ENCODE measurements around the gene METTL8.
A peak's percentile ranks its signal among the peaks of the same experiment; 100 is the strongest.
"Not testable (repeated sequence)": the region's sequence is repeated elsewhere in the genome, so short reads cannot be mapped to it uniquely, and the experiment has no call there.

The METTL8 gene

DNA sequence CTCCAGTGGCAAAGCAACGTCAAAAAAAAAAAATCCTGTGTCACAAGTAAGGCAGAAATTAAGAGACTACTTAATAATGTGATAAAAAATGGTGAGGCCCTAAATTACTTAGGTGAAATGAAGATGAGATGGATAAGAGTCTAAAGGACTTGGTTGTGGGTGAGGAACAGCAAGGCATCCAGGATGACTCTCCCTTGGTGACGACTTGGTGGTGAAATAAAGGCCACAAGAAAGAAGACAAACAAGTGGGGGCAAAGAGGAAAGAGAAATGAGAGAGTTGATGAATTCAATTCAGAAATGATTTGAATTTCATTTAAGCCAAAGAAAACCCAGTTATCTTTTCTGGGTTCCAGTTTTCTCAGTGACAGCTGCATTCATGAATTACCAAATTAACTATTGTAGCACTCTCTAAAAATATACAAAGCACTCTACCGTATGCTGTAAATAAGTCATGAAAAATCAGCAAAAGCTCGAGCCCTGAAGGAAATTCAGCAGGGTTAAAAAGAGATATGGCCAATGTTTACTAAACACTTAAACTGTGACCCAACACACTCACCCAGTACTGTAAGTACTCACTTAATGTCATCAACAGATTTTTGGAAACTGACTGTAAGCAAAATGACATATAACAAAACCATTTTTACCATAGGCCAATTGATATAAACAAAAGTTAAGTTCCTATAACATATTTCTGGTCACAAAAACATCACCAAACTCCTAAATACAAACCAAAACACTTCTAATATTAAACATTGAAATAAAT lies 1.4 kb downstream of the METTL8 start:
- in situ Hi-C loops (cut with HindIII; ENCODE audit: low pct_ligation_motif_present, low pct_unique_long_range_greater_than_20kb, low sequenced_read_pairs) = no loop called here
- no peak for DNase-seq

DNA sequence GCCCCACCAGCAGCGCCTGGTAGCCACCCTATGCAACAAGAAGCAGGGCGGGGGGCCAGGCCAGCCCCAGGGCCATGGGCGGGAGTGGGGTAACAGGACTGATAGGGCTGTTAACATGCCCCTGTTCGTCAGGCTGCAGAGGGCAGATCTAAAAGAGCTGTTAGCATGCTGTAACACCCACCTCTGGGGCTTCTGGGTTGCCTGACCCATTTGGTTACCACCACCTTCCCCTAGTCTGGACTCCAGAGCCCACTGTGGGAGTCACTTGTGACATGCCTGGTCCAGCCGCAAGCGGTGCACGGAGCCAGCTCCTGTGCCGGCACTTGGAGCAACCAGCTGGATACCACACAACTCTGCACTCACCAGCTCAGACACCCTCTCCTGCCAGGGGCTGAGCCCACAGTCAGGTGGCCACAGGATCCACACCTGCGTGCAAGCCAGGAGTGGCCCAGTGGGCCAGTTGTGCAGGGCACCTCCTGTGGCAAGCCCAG lies 2.1 kb downstream of the METTL8 start:
- in situ Hi-C loops (cut with HindIII; ENCODE audit: low pct_ligation_motif_present, low pct_unique_long_range_greater_than_20kb, low sequenced_read_pairs) = no loop called here
- DNase-seq = no peak

DNA sequence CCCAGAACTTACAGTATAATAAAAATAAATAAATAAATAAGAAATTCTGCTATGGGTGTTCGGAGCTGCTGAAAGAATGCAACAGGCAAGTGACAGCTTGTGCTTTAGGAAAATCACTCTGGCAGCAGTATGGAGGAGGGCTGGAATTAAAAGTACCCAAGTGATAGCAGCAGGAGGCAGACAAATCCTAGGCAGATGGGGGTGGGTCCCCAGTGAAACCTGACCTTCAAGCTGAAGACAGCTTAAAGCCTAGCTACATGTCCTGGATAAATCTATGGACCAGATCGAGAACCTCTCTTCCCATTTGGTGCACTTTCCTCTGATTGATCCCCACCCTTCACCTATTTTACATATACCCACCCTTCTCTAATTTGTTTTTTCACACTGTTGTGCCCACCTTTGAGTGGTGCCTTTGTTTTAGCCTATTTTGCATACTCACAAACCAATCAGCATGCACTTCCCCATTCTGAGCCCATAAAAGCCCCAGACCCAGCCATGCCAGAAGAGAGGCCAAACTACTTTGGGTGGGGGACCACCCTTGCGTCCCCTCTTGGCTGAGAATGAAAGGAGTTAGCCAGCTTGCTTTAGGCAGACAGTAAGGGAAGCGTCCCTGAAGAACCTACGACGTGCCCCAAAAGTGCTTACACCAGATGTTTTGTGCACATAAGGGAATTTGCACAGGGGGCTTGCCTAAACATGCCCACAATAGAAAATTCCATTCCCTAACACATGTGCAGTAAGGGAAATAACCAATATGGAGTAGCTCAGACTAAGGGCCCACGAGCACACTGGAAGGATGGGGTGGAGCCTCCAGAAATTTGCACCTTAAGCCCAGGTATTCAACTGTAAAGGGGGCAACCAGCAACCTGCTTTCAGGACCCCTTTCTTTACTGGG lies 3.0 kb downstream of the METTL8 start:
- in situ Hi-C loops (cut with HindIII; ENCODE audit: low pct_ligation_motif_present, low pct_unique_long_range_greater_than_20kb, low sequenced_read_pairs) = no loop called here
- DNase-seq = no peak

DNA sequence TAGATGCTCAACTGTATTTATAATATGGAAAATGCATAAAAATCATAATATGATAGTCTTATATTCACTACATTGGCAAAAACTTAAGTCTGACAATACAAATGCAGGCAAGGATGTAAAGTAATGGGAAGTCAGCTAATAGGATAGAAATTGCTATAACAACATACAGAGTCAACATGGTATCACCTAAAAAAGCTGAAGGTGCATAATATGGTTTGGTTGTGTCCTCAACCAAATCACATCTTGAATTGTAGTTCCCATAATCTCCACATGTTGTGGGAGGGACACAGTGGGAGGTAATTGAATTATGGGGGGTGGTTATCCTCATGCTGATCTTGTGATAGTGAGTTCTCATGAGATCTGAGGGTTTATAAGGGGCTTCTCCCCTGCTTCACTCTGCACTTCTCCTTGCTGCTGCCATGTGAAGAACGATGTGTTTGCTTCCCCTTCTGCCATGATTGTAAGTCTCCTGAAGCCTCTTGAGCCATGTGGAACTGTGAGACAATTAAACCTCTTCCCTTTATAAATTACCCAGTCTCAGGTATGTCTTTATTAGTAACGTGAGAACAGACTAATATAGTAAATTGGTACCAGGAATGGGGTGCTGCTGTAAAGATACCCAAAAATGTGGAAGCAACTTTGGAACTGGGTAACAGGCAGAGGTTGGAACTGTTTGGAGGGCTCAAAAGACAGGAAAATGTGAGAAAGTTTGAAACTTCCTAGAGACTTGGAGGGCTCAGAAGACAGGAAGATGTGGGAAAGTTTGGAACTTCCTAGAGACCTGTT lies 10.9 kb downstream of the METTL8 start:
- in situ Hi-C loops (cut with HindIII; ENCODE audit: low pct_ligation_motif_present, low pct_unique_long_range_greater_than_20kb, low sequenced_read_pairs); DNase-seq: not testable (repeated sequence)

DNA sequence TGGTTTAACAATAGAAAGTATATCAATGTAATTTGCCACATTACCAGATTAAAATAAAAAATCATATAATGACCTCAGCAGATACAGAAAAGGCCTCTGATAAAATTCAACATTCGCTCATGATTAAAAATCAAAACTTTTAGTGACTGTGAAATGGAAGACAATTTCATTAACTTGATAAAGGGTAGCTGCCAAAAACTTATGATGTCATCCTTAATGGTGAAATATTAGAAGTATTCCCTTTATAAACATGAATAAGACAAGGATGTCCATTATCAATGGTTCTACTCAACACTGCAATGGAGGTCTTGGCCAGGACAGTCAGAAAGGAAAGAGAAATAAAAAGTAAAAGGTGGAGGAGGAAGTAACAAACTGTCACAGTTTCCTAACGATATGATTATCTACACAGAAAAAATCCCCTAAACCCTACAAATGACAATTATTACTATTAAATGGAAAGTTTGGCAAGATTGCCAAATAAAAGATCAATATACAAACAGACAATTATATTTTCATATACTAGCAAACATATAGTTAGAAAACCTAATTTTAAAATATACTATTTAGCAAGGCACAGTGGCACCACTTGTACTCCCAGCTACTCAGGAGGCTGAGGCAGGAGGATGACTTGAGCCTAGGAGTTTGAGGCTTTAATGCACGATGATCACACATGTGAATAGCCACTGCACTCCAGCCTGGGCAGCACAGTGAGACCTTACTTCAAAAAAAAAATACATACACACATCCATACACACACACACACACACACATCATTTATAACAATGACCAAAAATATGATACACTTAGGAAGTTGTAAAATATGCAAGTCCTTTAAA lies 12.8 kb downstream of the METTL8 start:
- in situ Hi-C loops (cut with HindIII; ENCODE audit: low pct_ligation_motif_present, low pct_unique_long_range_greater_than_20kb, low sequenced_read_pairs) = no loop called here
- no peak for DNase-seq

DNA sequence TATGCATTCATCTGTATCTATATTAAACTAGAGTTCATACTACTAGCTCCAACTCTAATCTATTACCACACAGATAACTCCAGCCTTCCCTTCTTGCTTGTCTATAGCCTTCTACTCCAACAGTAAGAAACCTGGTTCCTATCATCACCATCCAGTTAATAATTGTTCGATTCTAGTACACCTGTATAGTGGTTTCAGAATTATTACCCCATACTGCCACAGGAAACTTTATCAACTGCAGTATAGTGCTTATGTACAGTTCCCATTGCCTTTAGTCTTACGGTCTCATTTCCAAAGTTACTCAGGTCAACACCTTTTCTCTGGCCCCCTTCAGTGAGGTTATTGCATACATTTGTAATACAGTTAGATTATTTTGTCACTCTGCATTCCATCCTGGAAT lies 14.5 kb downstream of the METTL8 start:
- DNase-seq = no peak
- in situ Hi-C loops (cut with HindIII; ENCODE audit: low pct_ligation_motif_present, low pct_unique_long_range_greater_than_20kb, low sequenced_read_pairs) = no loop called here

DNA sequence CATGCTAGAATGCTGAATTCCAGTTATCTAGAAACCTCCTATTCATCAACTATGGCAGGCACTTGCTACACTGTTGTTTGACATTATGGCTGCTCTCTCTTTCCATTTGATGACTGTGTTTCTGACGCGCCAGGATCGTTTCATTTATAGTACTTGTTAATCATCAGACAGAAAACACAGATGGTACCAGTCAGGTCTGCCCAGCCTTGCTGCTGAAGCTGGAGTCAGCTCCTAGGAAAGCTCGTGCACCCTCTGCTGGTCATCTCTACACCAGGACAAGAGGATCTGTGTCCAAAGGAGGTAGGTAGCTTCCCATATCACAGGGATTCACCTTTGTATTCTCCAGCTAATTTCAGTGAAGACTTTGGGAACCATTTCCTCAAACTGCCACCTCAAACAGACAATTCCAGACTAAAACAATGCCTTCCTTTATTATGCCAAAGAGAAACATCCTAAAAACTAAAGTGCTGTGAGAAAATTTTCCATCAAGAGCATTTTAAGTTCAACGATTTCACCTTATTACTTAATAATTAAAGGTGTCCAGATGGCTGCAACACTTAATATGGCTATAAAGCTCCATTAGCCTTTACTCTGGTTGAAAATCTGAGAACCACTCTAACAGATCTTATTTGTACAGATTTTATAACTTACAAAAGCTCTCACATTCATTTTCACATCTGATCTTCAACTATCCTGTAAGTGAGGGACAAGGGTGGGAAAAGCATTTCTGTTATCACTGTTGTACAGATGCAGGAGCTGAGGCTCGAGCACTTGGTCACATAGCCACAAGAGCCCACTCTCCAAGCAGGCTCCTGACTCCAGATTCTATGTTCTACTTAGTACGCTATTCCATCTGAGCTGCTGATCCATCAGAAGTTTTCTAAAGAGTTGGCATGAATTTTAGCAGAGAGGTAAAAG lies 17.5 kb downstream of the METTL8 start:
- in situ Hi-C loops (cut with HindIII; ENCODE audit: low pct_ligation_motif_present, low pct_unique_long_range_greater_than_20kb, low sequenced_read_pairs) = no loop called here
- peak; percentile 99 for DNase-seq

DNA sequence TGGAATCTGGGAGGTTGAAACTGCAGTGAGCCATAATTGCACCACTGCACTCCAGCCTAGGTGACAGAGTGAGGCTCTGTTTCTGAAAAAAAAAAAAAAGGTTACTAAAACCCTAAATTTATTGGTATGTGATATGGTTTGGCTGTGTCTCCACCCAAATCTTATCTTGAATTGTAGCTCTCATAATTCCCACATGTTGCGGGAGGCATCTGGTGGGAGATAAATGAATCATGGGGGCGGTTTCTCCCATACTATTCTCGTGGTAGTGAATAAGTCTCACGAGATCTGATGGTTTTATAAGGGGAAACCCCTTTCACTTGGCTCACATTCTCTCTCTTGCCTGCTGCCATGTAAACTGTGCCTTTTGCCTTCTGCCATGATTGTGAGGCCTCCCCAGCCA lies 19.1 kb downstream of the METTL8 start:
- DNase-seq; in situ Hi-C loops (cut with HindIII; ENCODE audit: low pct_ligation_motif_present, low pct_unique_long_range_greater_than_20kb, low sequenced_read_pairs): not testable (repeated sequence)

DNA sequence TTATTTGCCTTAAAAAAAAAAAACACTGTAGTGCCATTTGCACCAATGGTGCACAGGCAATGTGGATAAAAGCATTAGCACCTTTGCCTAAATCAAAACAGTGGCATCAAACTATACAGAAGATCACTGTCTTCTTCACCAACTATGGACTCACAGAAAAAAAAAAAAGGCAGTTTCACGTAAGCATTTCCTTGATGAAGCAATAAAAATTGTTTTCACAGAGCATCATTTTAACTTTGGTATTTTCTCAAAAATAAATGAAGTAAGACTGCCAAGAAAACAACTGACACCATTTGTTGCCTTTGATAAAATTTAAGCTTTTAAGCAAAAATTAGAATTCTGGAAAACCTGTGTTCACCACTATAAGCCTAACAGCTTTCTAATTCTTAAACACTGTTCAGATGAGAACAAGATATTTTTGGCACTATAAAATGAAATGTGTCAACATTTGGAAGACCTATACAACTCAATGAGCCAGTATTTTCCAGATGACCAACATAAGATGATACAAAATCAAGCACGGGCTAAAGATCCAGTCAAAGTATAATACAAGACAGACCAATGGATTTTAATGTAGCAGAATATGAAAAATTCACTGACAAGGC lies 21.1 kb downstream of the METTL8 start:
- in situ Hi-C loops (cut with HindIII; ENCODE audit: low pct_ligation_motif_present, low pct_unique_long_range_greater_than_20kb, low sequenced_read_pairs) = no loop called here
- DNase-seq = no peak

DNA sequence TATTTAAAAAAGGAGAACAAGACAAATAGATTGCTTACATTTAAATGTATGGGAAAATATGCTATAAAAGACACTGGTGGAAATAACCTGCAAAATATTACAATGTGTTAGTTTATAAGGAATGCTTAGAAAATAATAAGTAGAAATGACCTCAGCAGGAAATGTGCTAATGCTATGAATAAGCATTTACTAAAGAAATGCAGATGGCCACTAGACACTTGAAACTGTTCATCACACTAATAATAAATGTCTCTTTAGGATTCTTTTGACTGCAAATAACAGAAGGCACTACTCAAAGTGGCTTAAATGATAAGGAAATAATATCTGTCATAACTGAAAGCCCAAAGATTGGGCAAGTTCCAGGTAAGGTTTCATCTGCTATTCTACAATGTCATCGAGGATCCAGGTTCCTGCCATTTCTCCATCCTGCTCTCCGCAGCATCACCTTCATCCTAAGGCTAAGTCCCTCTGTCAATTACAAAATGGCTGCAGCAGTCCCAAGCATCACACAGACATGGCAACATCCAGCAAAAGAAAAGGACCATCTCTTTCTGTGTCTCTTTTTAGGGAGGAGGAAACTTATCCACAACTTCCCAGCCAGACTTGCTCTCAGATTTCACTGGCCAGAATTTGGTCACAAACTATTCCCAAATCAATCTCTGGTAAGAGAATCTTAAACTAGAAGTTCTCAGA lies 21.9 kb downstream of the METTL8 start:
- no peak for DNase-seq
- in situ Hi-C loops (cut with HindIII; ENCODE audit: low pct_ligation_motif_present, low pct_unique_long_range_greater_than_20kb, low sequenced_read_pairs) = no loop called here

DNA sequence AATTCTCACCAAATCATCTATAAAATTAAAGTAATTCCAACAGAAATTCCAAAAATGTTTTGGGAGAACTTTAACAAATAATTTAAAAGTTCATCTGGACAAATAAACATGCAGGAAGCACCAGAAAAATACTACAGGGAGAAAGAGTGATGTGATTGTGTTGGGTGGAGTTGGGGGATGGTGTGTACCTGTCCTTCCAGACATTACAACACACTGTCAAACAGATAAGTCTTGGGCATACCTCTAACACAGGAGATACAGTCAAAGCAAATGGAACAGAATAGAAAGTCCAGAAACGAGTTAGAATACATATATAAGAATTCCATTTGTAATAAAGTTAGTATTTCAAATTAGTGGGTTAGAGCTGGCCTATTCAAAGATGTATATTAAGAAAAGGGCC lies 22.6 kb downstream of the METTL8 start:
- no peak for DNase-seq
- in situ Hi-C loops (cut with HindIII; ENCODE audit: low pct_ligation_motif_present, low pct_unique_long_range_greater_than_20kb, low sequenced_read_pairs) = no loop called here

DNA sequence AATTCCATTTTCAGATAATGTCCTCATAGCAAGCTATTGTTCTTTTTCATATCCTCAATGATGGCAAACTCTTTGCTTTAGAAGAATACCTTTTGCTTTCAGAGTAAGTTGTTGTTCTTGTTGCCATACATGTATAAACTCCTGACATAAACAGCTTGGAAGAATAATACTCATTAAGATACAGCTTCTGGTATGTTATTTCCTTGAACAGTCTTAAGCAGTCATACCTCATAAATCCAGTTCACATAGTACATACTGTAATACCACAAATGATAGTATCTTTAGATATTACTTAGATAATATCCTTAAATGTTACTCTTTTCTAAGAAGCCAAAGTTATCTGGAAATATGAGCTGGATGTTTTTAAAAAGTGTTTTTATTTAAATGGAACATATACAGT lies 23.2 kb downstream of the METTL8 start:
- in situ Hi-C loops (cut with HindIII; ENCODE audit: low pct_ligation_motif_present, low pct_unique_long_range_greater_than_20kb, low sequenced_read_pairs) = no loop called here
- no peak for DNase-seq

DNA sequence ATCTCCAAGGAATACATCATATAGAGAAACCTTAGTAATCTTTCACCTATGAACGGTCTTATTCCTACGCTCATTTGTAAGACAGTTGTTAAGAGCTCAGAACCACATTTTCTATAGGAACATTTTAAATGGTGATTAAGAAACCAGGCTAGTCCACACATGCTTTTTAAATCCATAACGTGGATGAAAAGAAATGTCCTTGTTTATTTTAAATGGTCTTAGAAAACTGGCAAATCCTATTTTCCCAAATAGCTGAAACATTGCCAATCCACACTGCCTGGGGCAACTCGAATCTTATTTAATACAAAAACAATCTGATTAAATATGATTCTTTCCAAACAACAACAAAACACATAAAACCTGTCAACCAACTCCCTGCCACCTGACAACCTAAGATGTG lies 23.7 kb downstream of the METTL8 start:
- DNase-seq = no peak
- in situ Hi-C loops (cut with HindIII; ENCODE audit: low pct_ligation_motif_present, low pct_unique_long_range_greater_than_20kb, low sequenced_read_pairs) = no loop called here

DNA sequence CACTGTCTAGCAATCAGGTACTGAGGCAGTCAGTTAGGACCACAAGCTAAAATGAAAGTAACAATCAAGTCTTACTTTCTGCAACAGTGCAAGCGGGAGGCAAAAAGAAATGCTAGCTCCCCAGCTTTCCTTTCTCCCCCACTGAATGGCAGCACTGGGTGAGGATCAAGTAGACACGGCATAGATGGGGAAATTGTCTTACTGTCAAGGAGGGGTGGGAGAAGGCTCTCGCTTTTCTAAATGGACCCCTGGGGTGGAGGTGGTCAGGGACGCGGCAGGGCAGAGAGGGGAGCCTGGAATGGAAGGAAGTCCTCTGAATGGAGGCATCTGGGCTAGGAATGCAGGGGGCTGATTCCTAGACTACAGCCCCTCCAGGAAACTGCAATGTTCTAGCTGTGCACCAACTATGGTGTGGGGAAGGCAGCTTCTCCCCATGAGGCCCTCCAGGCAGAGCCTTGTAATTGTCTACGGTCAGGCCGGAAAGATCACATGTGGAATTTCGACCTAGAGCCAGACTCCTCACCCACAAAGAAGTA lies 24.3 kb downstream of the METTL8 start:
- in situ Hi-C loops (cut with HindIII; ENCODE audit: low pct_ligation_motif_present, low pct_unique_long_range_greater_than_20kb, low sequenced_read_pairs) = no loop called here
- no peak for DNase-seq

DNA sequence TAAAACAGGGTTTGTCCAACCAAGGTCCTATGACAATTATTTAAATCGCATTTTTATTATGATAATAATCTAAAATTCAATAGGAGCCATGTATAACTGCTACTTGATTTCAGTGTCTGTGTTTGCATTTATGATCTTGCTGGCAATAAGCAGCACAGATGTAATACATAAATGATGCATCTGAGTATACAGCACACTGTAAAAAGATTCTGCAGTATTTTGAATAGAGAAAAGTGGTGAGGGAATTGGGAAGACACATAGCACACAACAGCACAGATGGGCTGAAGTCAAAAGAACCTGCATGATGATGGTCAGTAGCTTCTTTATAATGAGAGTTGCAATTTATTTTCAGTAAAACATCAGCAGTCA lies 26.1 kb downstream of the METTL8 start:
- in situ Hi-C loops (cut with HindIII; ENCODE audit: low pct_ligation_motif_present, low pct_unique_long_range_greater_than_20kb, low sequenced_read_pairs) = no loop called here
- DNase-seq = no peak

DNA sequence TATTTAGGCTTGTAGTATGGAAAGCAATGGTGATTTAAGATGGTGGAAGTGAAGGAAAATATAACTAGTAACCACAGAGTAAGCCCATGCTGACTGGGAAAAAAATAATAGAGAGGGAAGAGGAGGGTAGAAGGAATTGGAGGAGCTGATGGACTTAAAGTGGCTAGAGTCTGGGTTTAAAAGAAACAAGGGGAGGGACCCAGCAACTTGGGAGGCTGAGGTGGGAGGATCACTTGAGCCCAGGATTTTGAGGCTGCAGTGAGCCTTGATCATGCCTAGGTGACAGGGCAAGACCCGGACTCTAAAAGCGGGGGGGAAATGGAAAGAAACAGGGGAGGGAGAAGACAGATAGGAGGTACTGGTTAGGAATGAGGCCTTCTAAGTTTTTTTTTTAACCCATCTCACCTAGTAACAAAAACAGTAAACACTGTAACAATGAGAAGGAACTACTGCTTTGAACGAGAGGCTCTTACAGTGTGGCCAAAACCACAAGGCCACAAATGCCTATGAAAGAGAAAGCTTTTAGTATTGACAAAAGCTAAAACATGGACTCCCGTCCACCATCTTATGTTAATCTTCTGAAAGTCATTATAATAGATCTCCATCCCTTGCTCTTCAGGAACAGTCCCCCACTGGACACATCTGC lies 26.6 kb downstream of the METTL8 start:
- in situ Hi-C loops (cut with HindIII; ENCODE audit: low pct_ligation_motif_present, low pct_unique_long_range_greater_than_20kb, low sequenced_read_pairs) = no loop called here
- no peak for DNase-seq

All from ACHN (cell line).